ENCODE measurements around the gene UNC13B.

The UNC13B gene

GRCh38 chr9:35395076-35395705 is 233.4 kb downstream of the UNC13B start:
- TF ChIP-seq FOXM1 (IDR thresholded peaks at IDR 0.05; ENCODE audit: borderline replicate concordance) (no peak), HDGF (IDR thresholded peaks at IDR 0.05; ENCODE audit: borderline replicate concordance) (no peak), L3MBTL2 (conservative IDR thresholded peaks at IDR 0.05) (no peak), TARDBP (IDR thresholded peaks at IDR 0.05) (no peak), FOXK2 (IDR thresholded peaks at IDR 0.05) (no peak), NFRKB (IDR thresholded peaks at IDR 0.05) (no peak), PKNOX1 (IDR thresholded peaks at IDR 0.05) (no peak), SUZ12 (IDR thresholded peaks at IDR 0.05) (no peak), ARNT (IDR thresholded peaks at IDR 0.05) (no peak), LEF1 (IDR thresholded peaks at IDR 0.05; ENCODE audit: borderline replicate concordance) (no peak)
- CTCF ChIA-PET, result no interaction called here
- POLR2A ChIA-PET, result no interaction called here
- DNase-seq (ENCODE audit: extremely low spot score), result no peak

- POLR2A ChIA-PET, result no interaction called here
- TF ChIP-seq SUZ12 (IDR thresholded peaks at IDR 0.05) (no peak), CTBP1 (IDR thresholded peaks at IDR 0.05; ENCODE audit: borderline replicate concordance) (no peak), HDGF (IDR thresholded peaks at IDR 0.05; ENCODE audit: borderline replicate concordance) (no peak)
- no peak for DNase-seq (ENCODE audit: extremely low spot score)
- CTCF ChIA-PET, result no interaction called here
These were observed 233.9 kb downstream of the UNC13B start for GRCh38 chr9:35395706-35396101.

GRCh38 chr9:35396560-35397215 is 234.9 kb downstream of the UNC13B start:
- ChIA-PET POLR2A (no interaction called here), CTCF (no interaction called here)
- no peak for DNase-seq (ENCODE audit: extremely low spot score)
- no peak for TF ChIP-seq NFRKB (IDR thresholded peaks at IDR 0.05)

GRCh38 chr9:35397216-35397698 is 235.4 kb downstream of the UNC13B start:
- CTCF ChIA-PET, result no interaction called here
- POLR2A ChIA-PET, result no interaction called here
- TF ChIP-seq ARNT (IDR thresholded peaks at IDR 0.05), result no peak
- no peak for TF ChIP-seq NFRKB (IDR thresholded peaks at IDR 0.05)
- no peak for TF ChIP-seq ELF4 (IDR thresholded peaks at IDR 0.05)
- no peak for TF ChIP-seq PKNOX1 (IDR thresholded peaks at IDR 0.05)
- TF ChIP-seq LEF1 (IDR thresholded peaks at IDR 0.05; ENCODE audit: borderline replicate concordance), result no peak
- TF ChIP-seq BHLHE40 (IDR thresholded peaks at IDR 0.05; ENCODE audit: borderline replicate concordance), result no peak
- TF ChIP-seq ZNF384 (IDR thresholded peaks at IDR 0.05), result no peak
- TF ChIP-seq SP1 (IDR thresholded peaks at IDR 0.05), result no peak
- no peak for TF ChIP-seq L3MBTL2 (conservative IDR thresholded peaks at IDR 0.05)
- TF ChIP-seq HDGF (IDR thresholded peaks at IDR 0.05; ENCODE audit: borderline replicate concordance), result no peak
- no peak for TF ChIP-seq FOXM1 (IDR thresholded peaks at IDR 0.05; ENCODE audit: borderline replicate concordance)
- TF ChIP-seq TARDBP (IDR thresholded peaks at IDR 0.05), result no peak
- no peak for DNase-seq (ENCODE audit: extremely low spot score)

- ChIA-PET CTCF (no interaction called here), POLR2A (no interaction called here)
These were observed 236.1 kb downstream of the UNC13B start for GRCh38 chr9:35397923-35398322.

GRCh38 chr9:35398651-35399335 is 237.0 kb downstream of the UNC13B start:
- TF ChIP-seq ARNT (IDR thresholded peaks at IDR 0.05), result no peak
- no peak for TF ChIP-seq SP1 (IDR thresholded peaks at IDR 0.05)
- no peak for TF ChIP-seq FOXK2 (IDR thresholded peaks at IDR 0.05)
- CTCF ChIA-PET, result no interaction called here
- DNase-seq (ENCODE audit: extremely low spot score), result no peak
- POLR2A ChIA-PET, result no interaction called here

More at GRCh38 chr9:35397923-35398322, 236.1 kb downstream of the UNC13B start:
- TF ChIP-seq TARDBP (IDR thresholded peaks at IDR 0.05), result no peak
- TF ChIP-seq HDGF (IDR thresholded peaks at IDR 0.05; ENCODE audit: borderline replicate concordance), result no peak
- TF ChIP-seq LEF1 (IDR thresholded peaks at IDR 0.05; ENCODE audit: borderline replicate concordance), result no peak
- TF ChIP-seq SUZ12 (IDR thresholded peaks at IDR 0.05), result no peak
- TF ChIP-seq ELF4 (IDR thresholded peaks at IDR 0.05), result no peak
- TF ChIP-seq L3MBTL2 (conservative IDR thresholded peaks at IDR 0.05), result no peak
- no peak for TF ChIP-seq NFRKB (IDR thresholded peaks at IDR 0.05)
- TF ChIP-seq ZNF384 (IDR thresholded peaks at IDR 0.05), result no peak
- TF ChIP-seq PKNOX1 (IDR thresholded peaks at IDR 0.05), result no peak
- no peak for TF ChIP-seq ARNT (IDR thresholded peaks at IDR 0.05)
- no peak for DNase-seq (ENCODE audit: extremely low spot score)

- POLR2A ChIA-PET, result no interaction called here
- CTCF ChIA-PET, result no interaction called here
- no peak for TF ChIP-seq FOXK2 (IDR thresholded peaks at IDR 0.05)
- TF ChIP-seq FOXA1 (IDR thresholded peaks at IDR 0.05), result no peak
- TF ChIP-seq SP1 (IDR thresholded peaks at IDR 0.05), result no peak
- TF ChIP-seq L3MBTL2 (conservative IDR thresholded peaks at IDR 0.05), result no peak
- no peak for TF ChIP-seq HDGF (IDR thresholded peaks at IDR 0.05; ENCODE audit: borderline replicate concordance)
- no peak for TF ChIP-seq BHLHE40 (IDR thresholded peaks at IDR 0.05; ENCODE audit: borderline replicate concordance)
- no peak for TF ChIP-seq SUZ12 (IDR thresholded peaks at IDR 0.05)
- TF ChIP-seq TARDBP (IDR thresholded peaks at IDR 0.05), result no peak
- TF ChIP-seq FOXM1 (IDR thresholded peaks at IDR 0.05; ENCODE audit: borderline replicate concordance), result no peak
- TF ChIP-seq ZNF384 (IDR thresholded peaks at IDR 0.05), result no peak
- TF ChIP-seq PKNOX1 (IDR thresholded peaks at IDR 0.05), result no peak
- no peak for TF ChIP-seq NFRKB (IDR thresholded peaks at IDR 0.05)
- no peak for TF ChIP-seq LEF1 (IDR thresholded peaks at IDR 0.05; ENCODE audit: borderline replicate concordance)
- TF ChIP-seq ELF4 (IDR thresholded peaks at IDR 0.05), result no peak
- TF ChIP-seq CTBP1 (IDR thresholded peaks at IDR 0.05; ENCODE audit: borderline replicate concordance), result no peak
- no peak for TF ChIP-seq ARNT (IDR thresholded peaks at IDR 0.05)
These were observed 243.1 kb downstream of the UNC13B start for GRCh38 chr9:35404865-35405264.

More at GRCh38 chr9:35404865-35405264, 243.1 kb downstream of the UNC13B start:
- no peak for DNase-seq (ENCODE audit: extremely low spot score)
